Endothelial cell of umbilical vein (primary cell): ENCODE data around the gene SAT1. TPM values are rescaled to one million over a fixed set of nuclear protein-coding genes. Genes with fewer than 3 reads are reported as not detected.

Source experiments
- BruUV-seq: library from RNA; stranded (reverse); fragments of 400-500 nt; replicated peaks from 2 replicates; lab custom pipeline; 2021; lab: Mats Ljungman, UMichigan
- CTCF ChIA-PET: fragments of 300-600, 350-600 bp; sonication (Branson Sonifier 250); formaldehyde crosslinking; loops from one replicate; lab custom pipeline; 2021; ENCODE audit warnings: antibody characterized with exemption, inconsistent platforms; lab: Charles Lee
- POLR2A ChIA-PET: fragments of 300-600, 350-600 bp; sonication (Branson Sonifier 250); formaldehyde crosslinking; loops from one replicate; lab custom pipeline; 2021; ENCODE audit warnings: antibody characterized with exemption, inconsistent platforms; lab: Charles Lee
- DNase-seq: peaks from one replicate; pipeline ENCODE4 v3.0.0-alpha.2; 2011; ENCODE audit warnings: low read depth, low spot score
- FAIRE-seq: peaks from 2 replicates; lab custom pipeline; 2011; peaks lifted over from hg19 to GRCh38; lab: Jason Lieb, UNC
- H2AFZ ChIP-seq: 2 replicates; pipeline ENCODE4 v1.6.0; 2012; ENCODE audit warnings: low read depth, low read length, control low read depth, inconsistent platforms
- H3K27ac ChIP-seq: 2 replicates; pipeline ENCODE4 v1.5.1; 2011; ENCODE audit warnings: low read depth, mild to moderate bottlenecking, control low read depth, low read length, moderate library complexity; ENCODE audit not compliant: insufficient read depth
- H3K27me3 ChIP-seq, 2 experiments: 2 replicates each; pipeline versions ENCODE4 v1.6.0 to v1.6.1; 2011; ENCODE audit warnings: low read length in 2 of 2, mixed read lengths in 1 of 2; ENCODE audit not compliant: control insufficient read depth in 2 of 2, insufficient read depth in 2 of 2
- H3K36me3 ChIP-seq, 2 experiments: 2 replicates in 1 of 2; 3 replicates in 1 of 2; pipeline ENCODE4 v1.5.1; 2011; ENCODE audit warnings: low read length in 2 of 2, mild to moderate bottlenecking in 1 of 2, moderate library complexity in 1 of 2; ENCODE audit not compliant: control insufficient read depth in 2 of 2, insufficient read depth in 2 of 2; ENCODE audit errors: extremely low read depth in 1 of 2
- H3K4me1 ChIP-seq: 3 replicates; pipeline ENCODE4 v1.5.1; 2011; ENCODE audit warnings: mild to moderate bottlenecking, low read length; ENCODE audit not compliant: control insufficient read depth, insufficient read depth; ENCODE audit errors: extremely low read depth
- H3K4me2 ChIP-seq: 2 replicates; pipeline ENCODE4 v1.6.1; 2011; ENCODE audit warnings: low read length, control low read depth, mixed read lengths; ENCODE audit not compliant: insufficient read depth
- H3K4me3 ChIP-seq, 3 experiments: fragments of 200-600 bp in 1 of 3; sonication (generic), shearing (Covaris generic) in 1 of 3; replicated peaks in 1 of 3; 2 replicates each; pipeline ENCODE4 v1.5.1; 2011 to 2016; ENCODE audit warnings: control low read depth in 3 of 3, low read length in 3 of 3, mild to moderate bottlenecking in 2 of 3, inconsistent platforms in 1 of 3, low read depth in 1 of 3, moderate library complexity in 1 of 3; ENCODE audit not compliant: insufficient read depth in 1 of 3
- H3K79me2 ChIP-seq: 2 replicates; pipeline ENCODE4 v1.6.0; 2012; ENCODE audit warnings: low read length, inconsistent platforms; ENCODE audit not compliant: control insufficient read depth, insufficient read depth
- H3K9ac ChIP-seq: replicated peaks from 2 replicates; pipeline ENCODE3; 2011; ENCODE audit warnings: low read length, control low read depth; ENCODE audit not compliant: insufficient read depth; ENCODE audit errors: extremely low read depth
- H3K9me1 ChIP-seq: replicated peaks from 3 replicates; pipeline ENCODE4 v1.6.0; 2011; ENCODE audit warnings: mild to moderate bottlenecking, low read length; ENCODE audit not compliant: control insufficient read depth, insufficient read depth; ENCODE audit errors: extremely low read depth
- H3K9me3 ChIP-seq: replicated peaks from 2 replicates; pipeline ENCODE4 v1.5.1; 2012; ENCODE audit warnings: low read length, inconsistent platforms; ENCODE audit not compliant: control insufficient read depth, insufficient read depth
- H4K20me1 ChIP-seq: replicated peaks from 2 replicates; pipeline ENCODE3; 2011; ENCODE audit warnings: mild to moderate bottlenecking, low read length; ENCODE audit not compliant: control insufficient read depth, insufficient read depth; ENCODE audit errors: extremely low read depth
- EZH2 ChIP-seq: IDR thresholded peaks from 2 replicates; pipeline ENCODE4 v1.6.1; 2012; ENCODE audit warnings: borderline replicate concordance, low read depth, mild to moderate bottlenecking, moderate library complexity, low read length, inconsistent platforms; ENCODE audit not compliant: severe bottlenecking
- FOS ChIP-seq: IDR thresholded peaks from 2 replicates; pipeline ENCODE4 v1.6.1; 2011; ENCODE audit warnings: mild to moderate bottlenecking, low read length, moderate library complexity, borderline replicate concordance; ENCODE audit not compliant: insufficient read depth
- GATA2 ChIP-seq: IDR thresholded peaks from 2 replicates; pipeline ENCODE4 v1.7.0; 2011; ENCODE audit warnings: low read depth, mild to moderate bottlenecking, moderate library complexity, mixed read lengths, low read length; ENCODE audit not compliant: insufficient read length, insufficient read depth
- JUN ChIP-seq: IDR thresholded peaks from 2 replicates; pipeline ENCODE4 v1.6.1; 2011; ENCODE audit warnings: borderline replicate concordance, low read depth; ENCODE audit not compliant: insufficient read length, insufficient read depth
- POLR2AphosphoS5 ChIP-seq: IDR thresholded peaks from 2 replicates; pipeline ENCODE4 v1.6.1; 2012; ENCODE audit warnings: low read depth, mild to moderate bottlenecking, control low read depth, low read length, moderate library complexity; ENCODE audit not compliant: insufficient read depth
- dilution Hi-C: fragments of 300-500 bp; cut with MboI; formaldehyde crosslinking; loops from one replicate; pipeline ENCODE4 v1.15.0; 2019; ENCODE audit warnings: low sequenced_read_pairs; ENCODE audit not compliant: extremely low pct_ligation_motif_present
- intact Hi-C: fragments of 100-400 bp; cut with micrococcal nuclease; formaldehyde crosslinking; loops from one replicate; pipeline ENCODE4 v1.10.0; 2022
- polyA plus RNA-seq, 4 experiments: library from polyadenylated mRNA; depleted of rRNA in 3 of 4; stranded (reverse) in 3 of 4; unstranded in 1 of 4; fragments of >200 nt; gene quantifications; 2 replicates each; pipeline versions ENCODE4 v1.2.1 to v1.2.3, GENCODE V29; 2011 to 2012; ENCODE audit warnings: missing spikeins in 1 of 4
- total RNA-seq: library from RNA; stranded (reverse); gene quantifications from 2 replicates; pipeline ENCODE4 v1.2.3, GENCODE V29; 2021
- TF ChIP-seq, protein P1 (sequence below), 2 donors: IDR thresholded peaks; 1 replicate in 1 of 2; 2 replicates in 1 of 2; pipeline ENCODE4 v1.5.1; 2011; ENCODE audit warnings: low read length in 2 of 2, mild to moderate bottlenecking in 2 of 2, moderate library complexity in 2 of 2, control low read depth in 1 of 2, inconsistent platforms in 1 of 2, low read depth in 1 of 2; ENCODE audit not compliant: insufficient read depth in 1 of 2; ENCODE audit errors: extremely low read depth in 1 of 2

SAT1 gene
- total and polyA plus RNA-seq, 2 donors (not counting 3 experiments of a cell fraction or from before 2014, with no cell fraction given) = 289 to 526 TPM

DNA sequence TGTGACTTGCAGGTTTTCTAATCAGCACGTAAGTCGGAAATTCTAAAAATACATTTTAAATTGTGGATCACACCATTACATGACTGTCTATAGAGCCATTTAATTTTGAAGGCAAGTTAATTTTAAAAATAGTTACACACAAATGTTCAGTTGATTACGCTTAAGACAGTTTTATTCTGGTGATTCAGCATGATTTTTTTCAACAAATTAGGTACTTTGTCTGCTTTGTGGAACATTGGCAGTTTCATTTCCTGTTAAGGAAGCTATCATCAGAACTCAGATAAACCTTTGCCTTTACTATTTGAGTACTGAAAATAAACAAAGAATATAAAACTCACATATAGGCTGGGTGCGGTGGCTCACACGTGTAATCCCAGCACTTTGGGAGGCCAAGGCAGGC, 19.5 kb downstream of the SAT1 start:
- TF ChIP-seq JUN = no peak
- peak; percentile 12 for TF ChIP-seq FOS
- BruUV-seq = no TSS peak
- FAIRE-seq = peak; percentile 94
- H3K79me2 ChIP-seq = no peaks in the 10 kb centered on the region
- H3K27me3 ChIP-seq = no peaks in the 10 kb centered on the region
- H3K27ac ChIP-seq = peak overlapping the region; percentile 74
- dilution Hi-C loops (no loop called here), intact Hi-C loops (no loop called here)
- DNase-seq = peak; percentile 68
- H3K4me3 ChIP-seq = no peak overlapping the region
- peak overlapping the region; percentile 51 for H3K9ac ChIP-seq
- CTCF ChIA-PET = interaction anchor here (1.1 to 2.5 kb wide), 2 partner anchors 19 to 99 kb away, joined by 3 to 17 read pairs; partner anchors contain the start of gene SAT1
- no peaks in the 10 kb centered on the region for H3K36me3 ChIP-seq
- H2AFZ ChIP-seq = no peak overlapping the region
- peak overlapping the region; percentile 31 for H3K4me2 ChIP-seq
- H3K9me3 ChIP-seq = no peaks in the 10 kb centered on the region
- H3K9me1 ChIP-seq = no peaks in the 10 kb centered on the region
- no peaks in the 10 kb centered on the region for H4K20me1 ChIP-seq
- peaks cover 29% of the 10 kb centered on the region for H3K4me1 ChIP-seq
- POLR2A ChIA-PET = interaction anchor here (2.6 kb wide), 1 partner anchor 20 kb away, joined by 14 read pairs; the partner anchor contains the start of gene SAT1

DNA sequence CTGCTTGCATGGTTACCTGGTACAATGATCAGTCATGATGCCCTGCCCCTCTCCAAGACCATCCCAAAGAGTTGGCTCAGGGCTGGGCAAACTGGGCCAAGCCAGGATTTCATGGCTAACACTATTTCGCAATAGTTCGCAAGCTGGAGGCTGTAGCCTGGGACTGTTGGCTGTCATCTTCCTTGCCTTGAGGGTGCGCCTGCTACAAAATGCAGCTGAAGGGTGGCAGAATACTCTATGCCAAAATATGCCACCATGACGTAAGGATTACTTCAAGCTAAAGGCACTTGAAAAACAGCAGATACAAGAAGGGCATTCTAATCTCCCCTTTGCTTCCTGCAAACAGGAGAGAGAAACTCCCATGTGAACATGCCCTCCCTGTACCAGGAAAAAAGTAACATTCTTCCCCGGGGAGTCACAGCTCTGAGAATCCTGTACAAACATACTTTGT, 21.0 kb downstream of the SAT1 start:
- H3K27me3 ChIP-seq = no peaks in the 10 kb centered on the region
- H3K79me2 ChIP-seq = no peaks in the 10 kb centered on the region
- H3K4me2 ChIP-seq = peak overlapping the region; percentile 59
- H3K9ac ChIP-seq = peak overlapping the region; percentile 63
- H3K9me3 ChIP-seq = no peaks in the 10 kb centered on the region
- BruUV-seq = no TSS peak
- CTCF ChIA-PET = interaction anchor here (0.6 to 2.5 kb wide), 2 partner anchors 54 to 98 kb away, joined by 3 to 17 read pairs; no protein-coding TSS in a partner anchor
- peaks cover 29% of the 10 kb centered on the region for H3K4me1 ChIP-seq
- FAIRE-seq = peak; percentile 90
- TF ChIP-seq JUN (peak; percentile 72), GATA2 (peak; percentile 56), EZH2 (no peak), POLR2AphosphoS5 (peak; percentile 54), FOS (peak; percentile 11)
- TF ChIP-seq, protein P1, sequence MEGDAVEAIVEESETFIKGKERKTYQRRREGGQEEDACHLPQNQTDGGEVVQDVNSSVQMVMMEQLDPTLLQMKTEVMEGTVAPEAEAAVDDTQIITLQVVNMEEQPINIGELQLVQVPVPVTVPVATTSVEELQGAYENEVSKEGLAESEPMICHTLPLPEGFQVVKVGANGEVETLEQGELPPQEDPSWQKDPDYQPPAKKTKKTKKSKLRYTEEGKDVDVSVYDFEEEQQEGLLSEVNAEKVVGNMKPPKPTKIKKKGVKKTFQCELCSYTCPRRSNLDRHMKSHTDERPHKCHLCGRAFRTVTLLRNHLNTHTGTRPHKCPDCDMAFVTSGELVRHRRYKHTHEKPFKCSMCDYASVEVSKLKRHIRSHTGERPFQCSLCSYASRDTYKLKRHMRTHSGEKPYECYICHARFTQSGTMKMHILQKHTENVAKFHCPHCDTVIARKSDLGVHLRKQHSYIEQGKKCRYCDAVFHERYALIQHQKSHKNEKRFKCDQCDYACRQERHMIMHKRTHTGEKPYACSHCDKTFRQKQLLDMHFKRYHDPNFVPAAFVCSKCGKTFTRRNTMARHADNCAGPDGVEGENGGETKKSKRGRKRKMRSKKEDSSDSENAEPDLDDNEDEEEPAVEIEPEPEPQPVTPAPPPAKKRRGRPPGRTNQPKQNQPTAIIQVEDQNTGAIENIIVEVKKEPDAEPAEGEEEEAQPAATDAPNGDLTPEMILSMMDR (IDR thresholded peaks at IDR 0.05; ENCODE audit: extremely low read depth in 1 of 2, insufficient read depth in 1 of 2, low read depth in 1 of 2, low read length in 2 of 2) = no peak
- DNase-seq = peak; percentile 86
- peak overlapping the region; percentile 74 for H3K27ac ChIP-seq
- intact Hi-C loops = loop anchor here (1.0 kb wide), 2 partner anchors 21 to 97 kb away; partner anchors contain the start of gene SAT1
- no peak overlapping the region for H2AFZ ChIP-seq
- POLR2A ChIA-PET = interaction anchor here (0.6 to 1.7 kb wide), 2 partner anchors 20 to 95 kb away, joined by 3 to 17 read pairs; partner anchors contain the start of gene SAT1
- dilution Hi-C loops = no loop called here
- H3K9me1 ChIP-seq = no peaks in the 10 kb centered on the region
- no peaks in the 10 kb centered on the region for H4K20me1 ChIP-seq
- H3K4me3 ChIP-seq = no peak overlapping the region
- H3K36me3 ChIP-seq = no peaks in the 10 kb centered on the region
